Neural progenitor cell (in vitro differentiated cells): ENCODE data around the gene TREML4. TPM values are rescaled to one million over a fixed set of nuclear protein-coding genes. Genes with fewer than 3 reads are reported as not detected.

Source experiments
- DNase-seq: peaks from one replicate; pipeline ENCODE4 v3.0.0-alpha.2; 2016; ENCODE audit warnings: low spot score
- H2AFZ ChIP-seq: fragments of 200-600 bp; sonication (generic); replicated peaks from 2 replicates; pipeline ENCODE4 v1.6.1; 2016; ENCODE audit warnings: antibody characterized with exemption
- H3F3A ChIP-seq: fragments of 200-600 bp; sonication (generic); 2 replicates; pipeline ENCODE4 v1.6.1; 2016; ENCODE audit warnings: antibody characterized with exemption, low read depth
- H3K27ac ChIP-seq: fragments of 200-600 bp; sonication (generic); 2 replicates; pipeline ENCODE4 v1.5.1; 2016; ENCODE audit warnings: mild to moderate bottlenecking
- H3K27me3 ChIP-seq: fragments of 200-600 bp; sonication (generic); 2 replicates; pipeline ENCODE4 v1.6.1; 2016; ENCODE audit warnings: mild to moderate bottlenecking, moderate library complexity
- H3K36me3 ChIP-seq: fragments of 200-600 bp; sonication (generic); 2 replicates; pipeline ENCODE4 v1.5.1; 2016
- H3K4me1 ChIP-seq: fragments of 200-600 bp; sonication (generic); 2 replicates; pipeline ENCODE4 v1.6.1; 2016; ENCODE audit warnings: mixed run types
- H3K4me2 ChIP-seq: fragments of 200-600 bp; sonication (generic); 2 replicates; pipeline ENCODE4 v1.6.1; 2016
- H3K4me3 ChIP-seq: fragments of 200-600 bp; sonication (generic); 2 replicates; pipeline ENCODE4 v1.5.1; 2016
- H3K79me2 ChIP-seq: fragments of 200-600 bp; sonication (generic); 2 replicates; pipeline ENCODE4 v1.6.1; 2016; ENCODE audit warnings: low read depth
- H3K9ac ChIP-seq: fragments of 200-600 bp; sonication (generic); 2 replicates; pipeline ENCODE4 v1.6.1; 2016
- H3K9me3 ChIP-seq: fragments of 200-600 bp; sonication (generic); 2 replicates; pipeline ENCODE4 v1.5.1; 2016; ENCODE audit warnings: low read depth
- H4K20me1 ChIP-seq: fragments of 200-600 bp; sonication (generic); 2 replicates; pipeline ENCODE4 v1.6.1; 2016; ENCODE audit warnings: low read depth
- H3K27ac Mint-ChIP-seq: 3 replicates; pipeline ENCODE4 v1.8.0; 2021; ENCODE audit warnings: mixed read lengths
- H3K27me3 Mint-ChIP-seq: 2 replicates; pipeline ENCODE4 v1.8.0; 2022; ENCODE audit warnings: low read depth, mild to moderate bottlenecking, inconsistent platforms, moderate library complexity, mixed read lengths; ENCODE audit not compliant: insufficient read depth
- H3K36me3 Mint-ChIP-seq: 3 replicates; pipeline ENCODE4 v1.8.0; 2021; ENCODE audit warnings: mixed read lengths
- H3K4me1 Mint-ChIP-seq: 3 replicates; pipeline ENCODE4 v1.8.0; 2021; ENCODE audit warnings: mixed read lengths
- H3K4me3 Mint-ChIP-seq: 3 replicates; pipeline ENCODE4 v1.8.0; 2021; ENCODE audit warnings: mild to moderate bottlenecking, moderate library complexity, mixed read lengths
- H3K9me3 Mint-ChIP-seq: 3 replicates; pipeline ENCODE4 v1.8.0; 2020; ENCODE audit warnings: mixed read lengths
- EZH2 ChIP-seq: fragments of 200-600 bp; sonication (generic); IDR thresholded peaks from 2 replicates; pipeline ENCODE4 v1.6.1; 2017; ENCODE audit warnings: antibody characterized with exemption, mild to moderate bottlenecking, moderate library complexity
- EZH2phosphoT487 ChIP-seq: fragments of 200-600 bp; sonication (generic); IDR thresholded peaks from 2 replicates; pipeline ENCODE4 v1.6.1; 2017; ENCODE audit warnings: antibody characterized with exemption
- total RNA-seq: library from RNA; depleted of rRNA; stranded (reverse); fragments of >200 nt; gene quantifications from 2 replicates; pipeline ENCODE4 v1.2.3, GENCODE V29; 2015; ENCODE audit warnings: low replicate concordance
- TF ChIP-seq, protein P1 (sequence below): fragments of 200-600 bp; sonication (generic); IDR thresholded peaks from 2 replicates; pipeline ENCODE4 v1.5.1; 2017; ENCODE audit warnings: antibody characterized with exemption, mild to moderate bottlenecking

Gene TREML4
- total RNA-seq, 1 donor from 2014 or later, result not detected

DNA sequence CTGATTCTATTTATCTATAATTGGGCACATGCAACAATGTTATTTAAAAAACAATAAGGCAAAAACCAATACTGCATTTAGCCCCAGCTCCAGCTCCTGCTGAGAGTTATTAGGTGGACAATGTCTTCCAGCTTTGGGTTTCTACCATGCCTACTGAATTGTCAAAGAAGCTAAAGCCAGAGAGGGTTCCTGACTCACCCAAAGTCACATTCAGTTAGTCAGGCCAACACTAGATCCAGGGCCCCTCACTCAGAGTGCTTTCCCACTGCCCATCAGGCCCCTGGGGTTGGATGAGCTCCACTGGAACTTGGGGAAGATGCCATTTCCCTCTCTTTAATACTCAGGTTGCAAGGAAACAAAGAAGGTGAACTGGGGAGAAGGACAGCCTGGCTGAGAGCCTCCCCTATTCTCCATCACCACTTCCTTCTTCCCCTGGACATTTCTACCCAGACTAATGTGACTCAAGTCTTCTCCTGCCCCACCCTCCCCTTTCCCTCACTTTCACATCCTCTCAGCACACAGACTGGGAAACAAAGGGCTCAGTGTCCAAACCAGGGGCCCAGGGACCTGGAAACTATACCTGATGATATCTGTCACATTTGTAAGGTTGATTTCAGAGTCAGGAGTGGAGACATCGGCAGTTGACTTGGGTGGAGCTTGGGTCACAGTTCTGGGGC, 52.4 kb downstream of the TREML4 start:
- no peaks in the 10 kb centered on the region for H3K4me1 ChIP-seq
- H3K9me3 ChIP-seq, result no peaks in the 10 kb centered on the region
- no peak overlapping the region for H3K9ac ChIP-seq
- H4K20me1 ChIP-seq, result no peaks in the 10 kb centered on the region
- H3K4me3 ChIP-seq, result no peak overlapping the region
- H2AFZ ChIP-seq, result no peak overlapping the region
- peaks cover 11% of the 10 kb centered on the region for H3K27me3 Mint-ChIP-seq
- no peak for DNase-seq
- no peaks in the 10 kb centered on the region for H3K79me2 ChIP-seq
- H3K27ac Mint-ChIP-seq, result no peak overlapping the region
- TF ChIP-seq EZH2phosphoT487 (no peak), EZH2 (no peak)
- TF ChIP-seq, protein P1, sequence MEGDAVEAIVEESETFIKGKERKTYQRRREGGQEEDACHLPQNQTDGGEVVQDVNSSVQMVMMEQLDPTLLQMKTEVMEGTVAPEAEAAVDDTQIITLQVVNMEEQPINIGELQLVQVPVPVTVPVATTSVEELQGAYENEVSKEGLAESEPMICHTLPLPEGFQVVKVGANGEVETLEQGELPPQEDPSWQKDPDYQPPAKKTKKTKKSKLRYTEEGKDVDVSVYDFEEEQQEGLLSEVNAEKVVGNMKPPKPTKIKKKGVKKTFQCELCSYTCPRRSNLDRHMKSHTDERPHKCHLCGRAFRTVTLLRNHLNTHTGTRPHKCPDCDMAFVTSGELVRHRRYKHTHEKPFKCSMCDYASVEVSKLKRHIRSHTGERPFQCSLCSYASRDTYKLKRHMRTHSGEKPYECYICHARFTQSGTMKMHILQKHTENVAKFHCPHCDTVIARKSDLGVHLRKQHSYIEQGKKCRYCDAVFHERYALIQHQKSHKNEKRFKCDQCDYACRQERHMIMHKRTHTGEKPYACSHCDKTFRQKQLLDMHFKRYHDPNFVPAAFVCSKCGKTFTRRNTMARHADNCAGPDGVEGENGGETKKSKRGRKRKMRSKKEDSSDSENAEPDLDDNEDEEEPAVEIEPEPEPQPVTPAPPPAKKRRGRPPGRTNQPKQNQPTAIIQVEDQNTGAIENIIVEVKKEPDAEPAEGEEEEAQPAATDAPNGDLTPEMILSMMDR, result no peak
- peaks cover 18% of the 10 kb centered on the region for H3K4me1 Mint-ChIP-seq
- H3K27ac ChIP-seq, result no peak overlapping the region
- H3K36me3 Mint-ChIP-seq, result no peaks in the 10 kb centered on the region
- no peaks in the 10 kb centered on the region for H3F3A ChIP-seq
- H3K4me2 ChIP-seq, result no peak overlapping the region
- H3K4me3 Mint-ChIP-seq, result no peak overlapping the region
- peaks cover 4% of the 10 kb centered on the region for H3K9me3 Mint-ChIP-seq
- H3K36me3 ChIP-seq, result no peaks in the 10 kb centered on the region
- H3K27me3 ChIP-seq, result no peaks in the 10 kb centered on the region

DNA sequence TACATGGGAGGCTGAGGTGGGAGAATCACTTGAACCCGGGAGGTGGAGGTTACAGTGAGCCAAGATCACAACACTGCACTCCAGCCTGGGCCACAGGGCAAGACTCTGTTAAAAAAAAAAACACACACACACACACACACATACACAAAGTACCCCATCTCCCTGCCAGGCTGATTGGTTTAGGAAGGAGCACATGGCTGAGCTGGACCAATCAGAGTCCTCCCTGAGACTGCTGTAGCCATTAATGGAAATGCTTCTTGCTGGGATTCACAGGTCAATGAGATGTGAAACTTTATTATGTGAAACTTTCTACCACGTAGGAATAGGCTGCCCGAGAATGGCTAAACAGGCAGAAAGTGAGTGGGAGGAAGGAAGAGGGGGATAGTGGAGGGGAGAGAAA, 55.5 kb downstream of the TREML4 start:
- Mint-ChIP-seq H3K4me1 (peaks cover 31% of the 10 kb centered on the region), H3K9me3 (peaks cover 4% of the 10 kb centered on the region), H3K36me3 (no peaks in the 10 kb centered on the region), H3K4me3 (no peak overlapping the region), H3K27ac (no peak overlapping the region), H3K27me3 (peaks cover 7% of the 10 kb centered on the region)
- H3K4me1 ChIP-seq, result no peaks in the 10 kb centered on the region
- H3K27ac ChIP-seq, result no peak overlapping the region
- H2AFZ ChIP-seq, result no peak overlapping the region
- H3K79me2 ChIP-seq, result no peaks in the 10 kb centered on the region
- H3K27me3 ChIP-seq, result no peaks in the 10 kb centered on the region
- no peak overlapping the region for H3K4me2 ChIP-seq
- TF ChIP-seq EZH2, result no peak
- no peak for TF ChIP-seq EZH2phosphoT487
- TF ChIP-seq, protein P1, result no peak
- H3K9ac ChIP-seq, result no peak overlapping the region
- H3K36me3 ChIP-seq, result no peaks in the 10 kb centered on the region
- no peaks in the 10 kb centered on the region for H3F3A ChIP-seq
- DNase-seq, result no peak
- no peak overlapping the region for H3K4me3 ChIP-seq
- no peaks in the 10 kb centered on the region for H3K9me3 ChIP-seq
- H4K20me1 ChIP-seq, result no peaks in the 10 kb centered on the region

DNA sequence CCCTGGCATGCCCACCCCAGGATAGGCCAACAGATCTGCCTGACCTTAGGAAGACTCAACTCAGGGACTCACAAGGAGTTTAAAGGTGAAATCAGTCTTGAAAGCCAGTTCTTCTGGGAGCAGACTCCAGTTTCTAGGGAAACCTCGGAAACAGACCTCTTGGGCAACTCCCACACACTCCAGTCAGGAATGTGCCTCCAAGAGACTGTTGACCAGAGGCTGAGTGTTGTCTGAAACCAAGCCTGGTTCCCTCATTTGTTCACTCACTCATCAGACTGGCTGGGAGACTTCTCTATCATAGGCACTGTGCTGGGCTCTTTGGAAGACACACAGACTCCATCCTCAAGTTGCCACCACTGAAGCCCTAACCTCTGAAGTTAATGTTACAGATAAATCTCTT, 56.6 kb downstream of the TREML4 start:
- Histone ChIP-seq H3K9ac (no peak overlapping the region), H3F3A (no peaks in the 10 kb centered on the region), H3K27ac (no peak overlapping the region), H3K4me3 (no peak overlapping the region), H3K4me2 (no peak overlapping the region), H3K79me2 (no peaks in the 10 kb centered on the region), H2AFZ (no peak overlapping the region), H3K9me3 (no peaks in the 10 kb centered on the region), H3K36me3 (no peaks in the 10 kb centered on the region), H3K27me3 (no peaks in the 10 kb centered on the region), H3K4me1 (no peaks in the 10 kb centered on the region), H4K20me1 (no peaks in the 10 kb centered on the region)
- H3K27ac Mint-ChIP-seq, result no peak overlapping the region
- H3K27me3 Mint-ChIP-seq, result peaks cover 8% of the 10 kb centered on the region
- H3K4me3 Mint-ChIP-seq, result no peak overlapping the region
- H3K36me3 Mint-ChIP-seq, result no peaks in the 10 kb centered on the region
- no peak for TF ChIP-seq EZH2phosphoT487
- no peak for TF ChIP-seq EZH2
- TF ChIP-seq, protein P1, result no peak
- peaks cover 25% of the 10 kb centered on the region for H3K4me1 Mint-ChIP-seq
- H3K9me3 Mint-ChIP-seq, result peaks cover 4% of the 10 kb centered on the region
- DNase-seq, result no peak
